Epidermal melanocyte (primary cell): ENCODE data around the gene FAM131C.
A peak's percentile ranks its signal among the peaks of the same experiment; 100 is the strongest.

ENCODE experiments used
- DNase-seq: peaks from one replicate; pipeline ENCODE4 v3.0.0; 2011; ENCODE audit warnings: low spot score; ENCODE audit not compliant: insufficient read length

Gene FAM131C

DNA sequence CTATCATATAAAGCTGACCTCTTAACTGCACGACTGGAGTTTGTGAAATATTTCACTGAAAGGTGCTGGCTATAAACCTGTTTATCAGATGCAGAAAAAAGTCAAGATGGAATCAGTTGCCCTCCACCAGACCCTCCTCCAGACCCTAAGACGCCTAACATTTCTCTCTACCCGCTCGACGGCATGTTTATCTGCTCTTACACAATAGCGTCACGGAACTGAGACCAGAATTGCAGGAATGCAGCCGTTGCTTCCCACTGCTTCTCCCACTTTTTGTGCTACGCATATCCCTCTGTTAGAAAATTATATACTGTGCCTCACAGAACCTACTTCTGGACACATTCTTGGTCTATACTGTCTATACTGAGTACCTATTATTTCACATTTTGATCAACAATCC, 28.2 kb upstream of the FAM131C start:
- DNase-seq, result peak; percentile 9

DNA sequence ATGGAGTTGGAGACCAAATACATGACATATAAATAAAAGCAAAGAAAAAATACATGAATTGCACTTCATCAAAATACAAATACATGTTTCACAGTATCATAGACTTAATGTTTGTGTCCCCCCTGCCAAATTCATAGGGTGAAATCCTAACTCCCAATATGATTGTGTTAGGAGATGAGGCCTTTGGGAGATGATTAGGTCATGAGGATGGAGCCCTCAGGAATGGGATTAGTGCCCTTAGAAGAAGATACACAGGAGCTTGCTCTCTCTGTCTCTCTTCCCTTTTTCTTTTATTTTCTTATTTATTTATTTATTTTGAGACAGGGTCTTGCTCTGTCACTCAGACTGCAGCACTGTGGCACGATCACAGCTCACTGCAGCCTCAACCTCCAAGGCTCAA, 26.0 kb upstream of the FAM131C start:
- DNase-seq, result no peak

DNA sequence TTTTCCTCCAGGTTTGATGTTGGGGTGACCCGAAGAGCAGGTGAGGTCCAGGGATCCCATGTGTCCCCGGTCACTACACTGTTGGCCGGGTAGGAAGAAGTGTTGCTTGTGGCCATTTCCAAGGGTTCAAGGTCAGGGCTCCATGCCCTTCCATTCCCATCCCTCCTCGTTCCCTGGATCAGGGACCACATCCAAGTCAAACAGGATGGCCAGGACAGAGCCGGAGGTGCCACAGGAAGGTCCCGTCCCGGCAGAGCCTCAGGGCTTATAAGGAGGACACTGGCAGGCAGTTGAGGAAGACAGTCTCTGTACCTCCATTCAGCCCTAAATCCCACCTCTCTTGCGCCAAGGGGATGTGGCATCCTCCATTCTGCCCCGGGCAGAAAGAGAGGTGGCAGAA, 22.0 kb upstream of the FAM131C start:
- peak; percentile 13 for DNase-seq

DNA sequence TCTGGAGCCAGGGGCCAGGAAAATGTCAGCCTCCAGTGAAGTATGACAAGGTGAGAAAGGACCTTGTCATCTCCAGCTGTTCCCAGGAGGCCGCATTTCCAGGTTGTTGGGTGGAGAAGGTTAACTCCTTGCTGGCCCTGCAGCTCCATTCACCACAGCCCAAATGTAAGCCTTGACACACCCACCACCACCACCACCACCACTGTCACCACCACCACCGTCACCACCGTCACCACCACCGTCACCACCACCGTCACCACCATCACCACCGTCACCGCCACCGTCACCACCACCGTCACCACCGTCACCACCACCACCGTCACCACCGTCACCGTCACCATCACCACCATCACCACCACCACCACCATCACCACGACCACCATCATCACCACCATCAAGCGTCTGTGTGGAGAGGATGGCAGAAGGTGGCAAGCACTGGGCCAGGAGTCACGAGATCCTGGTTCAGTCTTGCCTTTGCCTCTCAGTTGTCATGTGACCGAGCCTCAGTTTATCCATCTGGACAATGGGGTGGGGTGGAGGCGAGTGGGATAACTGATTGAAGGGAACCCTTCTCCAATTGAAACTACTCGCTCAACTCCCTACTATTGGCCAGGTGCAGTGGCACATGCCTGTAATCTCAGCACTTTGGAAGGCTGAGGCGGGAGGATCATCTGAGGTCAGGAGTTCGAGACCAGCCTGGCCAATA, 21.2 kb upstream of the FAM131C start:
- no peak for DNase-seq

DNA sequence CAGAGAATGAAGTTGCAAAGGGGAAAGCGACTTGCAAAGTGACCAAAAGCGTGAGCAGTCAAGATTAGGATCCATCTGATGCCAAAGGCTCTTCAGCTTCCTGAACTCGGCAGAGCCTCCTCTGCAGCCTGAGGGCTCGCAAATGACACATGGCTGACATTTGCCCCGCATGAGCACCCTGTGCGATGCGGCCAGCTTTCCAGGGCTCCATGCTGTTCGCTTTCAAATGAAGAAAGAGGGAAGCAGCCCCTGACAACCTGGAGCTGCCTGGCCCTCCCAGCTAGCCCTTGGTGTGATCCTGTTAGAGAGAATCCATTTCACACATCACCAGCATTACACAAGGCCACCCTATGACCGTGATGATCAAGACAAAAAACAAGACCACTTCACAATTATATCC, 20.2 kb upstream of the FAM131C start:
- peak; percentile 14 for DNase-seq

DNA sequence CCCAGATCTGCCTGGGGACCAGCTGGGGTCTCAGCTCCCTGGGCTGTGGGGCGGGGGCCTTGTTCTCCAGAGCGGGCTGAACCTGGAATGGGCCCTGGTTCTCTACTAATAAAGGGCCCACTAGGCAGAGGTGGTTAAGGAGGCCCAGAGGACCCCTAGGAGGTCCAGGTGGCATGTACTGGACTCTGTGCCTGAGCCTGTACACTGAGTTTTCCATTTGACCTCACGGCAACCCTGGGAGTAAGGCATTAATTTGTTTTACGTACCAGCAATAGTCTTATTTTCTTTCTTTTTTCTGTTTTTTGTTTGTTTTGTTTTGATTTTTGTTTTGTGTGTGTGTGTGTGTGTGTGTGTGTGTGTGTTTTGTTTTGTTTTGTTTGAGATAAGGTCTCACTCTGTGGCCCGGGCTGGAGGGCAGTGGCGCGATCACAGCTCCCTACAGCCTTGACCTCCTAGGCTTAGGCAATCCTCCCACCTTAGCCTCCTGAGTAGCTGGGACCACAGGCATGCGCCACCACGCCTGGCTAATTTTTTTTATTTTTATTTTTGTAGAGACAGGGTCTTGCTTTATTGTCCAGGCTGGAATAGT, 19.6 kb upstream of the FAM131C start:
- peak; percentile 7 for DNase-seq

DNA sequence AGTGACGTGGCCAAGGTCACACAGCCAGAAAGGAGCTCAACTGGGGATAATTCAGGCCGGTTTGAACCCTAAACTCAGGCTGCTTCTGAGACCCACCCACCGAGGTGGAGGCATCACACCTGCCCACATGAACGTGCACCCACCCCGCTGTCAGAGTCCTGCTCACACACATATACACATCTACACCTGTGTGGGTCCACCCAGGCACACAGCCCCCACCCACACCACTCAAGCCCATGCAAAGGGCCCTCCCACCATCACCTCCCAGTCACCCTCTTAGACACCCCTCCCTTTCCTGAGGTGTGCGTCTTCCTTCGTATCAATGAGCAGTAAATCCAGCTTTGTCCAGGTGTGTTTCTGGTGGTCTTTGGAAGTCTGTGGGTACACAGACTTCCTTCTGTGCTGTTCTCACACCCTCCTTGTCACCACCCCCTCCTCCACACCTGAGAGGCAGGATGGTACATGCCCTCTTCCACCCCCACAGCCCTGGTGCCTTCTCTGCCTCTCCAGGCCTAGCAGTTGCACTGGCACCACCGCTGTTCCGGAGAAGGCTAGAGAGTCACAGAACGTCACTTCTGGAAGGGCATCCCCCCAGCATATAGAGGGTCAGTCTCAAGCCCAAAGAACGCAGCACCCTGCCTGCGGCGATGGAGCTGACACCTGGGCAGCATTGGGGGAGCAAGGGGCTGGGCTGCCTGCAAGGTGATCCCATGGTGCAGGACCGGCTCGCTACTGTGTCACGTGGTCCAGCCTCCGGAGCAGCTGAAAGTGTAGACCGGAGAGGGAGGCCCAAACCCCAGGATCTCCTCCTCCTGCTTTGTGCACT, 18.9 kb upstream of the FAM131C start:
- peak; percentile 13 for DNase-seq

DNA sequence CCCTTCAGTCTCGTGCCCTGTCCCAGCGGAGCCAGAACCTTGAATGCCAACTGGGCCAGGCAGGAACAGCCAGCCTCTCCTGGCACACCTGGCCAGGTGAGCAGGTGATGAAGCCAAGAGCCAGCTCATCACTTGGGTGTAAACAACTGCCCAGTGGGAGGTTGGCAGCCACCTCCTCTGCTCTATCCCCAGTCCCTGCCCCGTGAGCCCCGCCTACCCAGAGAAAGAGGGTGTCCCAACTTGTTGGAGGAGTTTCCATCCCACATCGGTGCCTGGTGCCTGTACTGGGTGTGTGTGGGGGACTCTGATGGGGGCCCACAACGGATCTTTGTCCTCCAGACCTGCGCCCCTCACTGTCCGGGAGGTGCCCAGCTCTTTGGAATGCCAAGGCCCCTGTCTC, 17.8 kb upstream of the FAM131C start:
- DNase-seq, result peak; percentile 4

DNA sequence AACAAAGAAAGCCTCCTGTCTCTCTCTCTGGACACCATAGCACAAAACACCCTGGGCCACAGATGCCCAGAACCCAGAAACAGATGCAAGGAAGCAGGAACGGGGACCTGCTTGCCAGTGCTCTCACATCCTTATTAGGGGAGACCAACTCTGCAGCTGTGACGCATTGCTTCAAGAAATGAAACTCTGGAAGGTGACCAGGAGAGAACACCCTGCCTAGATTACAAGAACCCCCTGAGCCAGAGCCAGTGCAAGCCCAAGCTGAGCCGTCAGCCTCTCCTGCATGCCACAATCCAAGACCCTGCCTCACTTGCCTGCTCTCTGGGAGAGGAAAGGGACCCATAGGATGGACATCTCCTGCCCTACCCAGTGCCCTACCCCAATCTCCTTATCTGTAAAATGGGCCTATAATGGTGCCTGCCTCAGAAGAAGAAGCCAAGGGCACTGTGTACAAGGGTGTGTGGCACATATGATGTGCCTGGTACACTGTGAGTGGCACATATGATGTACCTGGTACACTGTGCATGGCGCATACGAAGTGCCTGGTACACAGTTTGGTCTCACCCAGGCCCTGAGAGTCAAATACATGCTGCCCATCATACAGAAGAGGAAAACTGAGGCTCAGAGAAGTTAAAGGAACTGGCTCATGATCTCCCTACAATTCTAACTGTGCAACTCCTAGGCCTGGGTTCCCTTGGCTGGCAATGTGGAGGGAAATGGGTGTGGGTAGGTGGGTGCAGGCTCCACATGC, 16.8 kb upstream of the FAM131C start:
- peak; percentile 12 for DNase-seq

DNA sequence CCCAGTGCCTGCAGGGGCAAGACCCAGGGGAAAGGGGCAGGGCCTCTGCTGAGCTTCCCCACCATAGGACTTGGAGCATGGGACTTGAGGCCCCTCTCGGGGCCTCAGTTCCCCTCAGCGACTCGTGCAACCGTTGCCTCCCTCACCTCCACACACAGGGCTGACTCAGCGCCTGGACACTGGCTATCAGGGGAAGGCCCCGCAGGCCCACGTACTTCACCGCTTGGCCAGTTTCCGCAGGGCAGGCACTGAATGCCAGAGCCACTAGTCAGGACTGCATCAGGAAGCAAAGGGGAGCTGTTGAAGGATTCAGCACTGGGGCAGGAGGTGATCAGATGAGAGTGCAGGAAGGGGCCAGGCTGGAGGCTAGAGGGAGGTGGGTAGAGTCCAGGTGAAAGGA, 15.5 kb upstream of the FAM131C start:
- DNase-seq, result peak; percentile 22

DNA sequence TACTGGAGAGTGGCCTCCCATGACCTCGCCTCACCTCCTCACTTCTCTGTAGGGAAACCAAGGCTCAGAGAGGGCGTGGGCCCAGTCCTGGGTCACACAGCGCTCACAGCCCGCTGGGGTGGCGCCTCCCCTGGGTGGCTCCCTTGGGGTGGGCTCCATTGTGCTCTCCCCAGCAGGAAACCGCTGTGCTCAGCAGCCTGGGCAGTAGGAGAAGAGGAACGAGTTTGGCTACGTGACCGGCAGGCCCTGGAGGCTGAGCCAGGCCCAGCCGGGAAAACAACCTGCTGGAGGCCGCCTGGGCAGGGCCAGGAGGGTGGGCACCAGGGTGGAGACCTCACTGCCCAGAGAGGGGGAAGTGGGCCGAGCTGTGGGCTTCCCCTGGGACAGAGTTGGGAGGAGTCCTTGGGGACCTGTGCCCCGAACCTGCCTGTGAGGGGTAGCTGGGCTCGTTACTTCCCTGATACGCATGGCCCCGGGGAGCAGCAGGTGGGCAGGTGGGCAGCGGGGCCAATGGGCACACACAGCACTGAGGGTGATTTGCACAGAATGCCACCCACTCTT, 15.0 kb upstream of the FAM131C start:
- DNase-seq, result no peak

DNA sequence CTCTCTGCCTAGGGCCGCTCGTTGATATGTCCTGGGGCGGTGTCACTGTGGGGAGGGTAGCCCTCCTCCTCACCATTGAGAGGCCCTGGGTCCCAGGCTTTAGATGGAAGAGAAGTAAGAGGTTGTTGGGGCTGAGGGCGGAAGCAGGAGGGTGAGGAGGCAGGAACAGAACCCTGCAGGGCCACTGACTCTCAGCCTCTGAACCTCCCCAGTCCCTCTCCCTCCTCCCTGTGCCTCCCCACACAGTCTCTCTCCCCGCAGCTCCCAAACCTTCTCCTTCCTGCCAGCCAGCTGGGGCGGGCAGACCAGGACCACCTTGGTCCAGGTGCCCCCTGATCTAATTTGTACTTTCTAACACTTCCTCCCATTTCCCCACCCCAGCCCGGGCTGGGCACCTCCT, 14.3 kb upstream of the FAM131C start:
- no peak for DNase-seq

DNA sequence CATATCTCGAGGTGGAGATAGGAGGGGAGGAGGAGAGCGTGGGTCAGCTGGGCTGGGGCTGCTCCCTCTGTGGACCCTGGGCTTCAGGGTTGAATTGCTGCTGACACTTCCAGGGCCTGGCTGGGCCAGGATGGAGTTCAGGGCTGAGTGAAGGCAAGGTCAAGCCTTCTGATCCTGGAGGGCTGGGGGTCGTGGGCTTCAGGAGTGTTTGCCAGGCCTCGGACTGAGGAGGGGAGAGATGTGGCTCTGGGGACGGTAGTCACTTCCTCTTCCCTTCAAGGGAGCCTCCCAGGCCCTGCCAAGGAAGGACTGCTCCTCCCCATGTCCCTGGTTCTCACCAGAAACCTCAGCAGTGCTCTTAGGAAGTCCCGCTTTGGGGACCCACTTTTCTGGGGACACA, 12.1 kb upstream of the FAM131C start:
- no peak for DNase-seq

DNA sequence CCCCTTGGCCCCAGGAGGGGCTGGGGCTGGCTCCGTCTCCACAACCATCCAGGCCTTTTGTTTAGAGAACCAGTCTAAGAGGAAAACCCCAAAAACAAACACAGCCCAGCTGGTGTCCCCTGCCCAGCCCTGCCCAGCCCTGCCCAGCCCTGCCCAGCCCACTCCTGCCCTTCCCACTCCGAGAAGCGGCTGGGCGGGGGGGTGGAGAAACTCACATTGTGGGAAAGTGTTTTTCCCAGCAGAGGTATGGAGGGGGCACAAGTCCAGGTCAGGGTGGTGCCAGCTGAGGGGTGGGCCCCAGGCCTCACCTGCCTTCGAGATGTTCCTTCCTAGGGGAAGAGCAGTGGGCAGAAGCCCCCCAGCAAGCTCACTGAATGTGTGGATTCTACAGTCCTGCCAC, 10.0 kb upstream of the FAM131C start:
- no peak for DNase-seq

DNA sequence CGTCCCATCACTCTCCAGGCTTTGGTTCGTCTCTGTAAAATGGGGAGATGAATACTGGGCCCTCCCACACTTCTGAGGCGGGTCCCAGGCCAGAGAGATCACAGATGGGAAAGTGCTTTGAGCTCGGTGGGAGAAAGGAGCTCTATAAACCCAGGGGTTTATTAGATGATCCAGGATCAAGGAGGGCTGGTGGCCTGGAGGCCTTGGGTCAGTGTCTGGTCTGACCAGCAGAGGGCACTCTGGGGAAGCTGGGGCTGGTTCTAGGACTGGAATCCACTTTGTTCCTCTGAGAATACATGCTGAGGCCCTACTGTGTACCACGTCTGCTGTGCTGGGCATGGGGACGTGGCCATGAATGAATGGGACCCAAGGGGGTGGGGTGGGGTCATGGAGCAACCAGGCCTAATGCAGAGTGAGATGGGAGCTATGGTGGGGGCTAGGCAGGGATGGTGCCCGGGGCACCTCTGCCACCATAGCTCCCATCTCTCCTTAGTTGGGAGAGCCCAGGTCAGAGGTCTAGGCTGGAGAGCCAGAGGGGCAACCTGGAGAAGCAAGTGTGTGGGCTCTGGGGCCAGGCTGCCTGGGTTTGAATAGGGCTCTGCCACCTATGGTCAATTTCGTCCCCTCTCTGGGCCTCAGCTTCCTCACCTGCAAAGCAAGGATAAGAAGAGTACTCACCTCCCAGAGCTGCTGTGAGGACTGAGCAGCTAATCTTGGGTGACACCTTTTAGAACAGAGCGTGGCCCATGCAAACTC, 9.0 kb upstream of the FAM131C start:
- peak; percentile 77 for DNase-seq

DNA sequence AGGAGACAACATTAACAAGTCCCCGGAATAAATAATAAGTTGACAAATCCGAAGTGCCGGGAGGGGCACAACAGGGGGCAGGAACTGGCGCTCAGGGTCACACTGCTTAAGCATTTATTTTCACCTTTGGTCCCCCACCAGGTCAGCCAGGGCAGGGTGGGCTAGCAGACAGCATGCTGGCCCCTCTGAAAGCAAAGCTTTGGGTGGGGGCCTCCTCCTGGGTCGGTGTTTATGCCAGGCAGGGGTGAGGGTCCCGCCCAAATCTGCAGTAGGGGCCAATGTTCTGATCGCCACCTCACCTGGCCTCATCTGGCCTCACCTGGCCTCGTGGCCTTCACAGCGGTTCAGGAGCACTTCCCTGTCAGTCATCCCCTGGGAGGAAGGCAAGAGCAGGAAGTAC, 8.2 kb upstream of the FAM131C start:
- no peak for DNase-seq

DNA sequence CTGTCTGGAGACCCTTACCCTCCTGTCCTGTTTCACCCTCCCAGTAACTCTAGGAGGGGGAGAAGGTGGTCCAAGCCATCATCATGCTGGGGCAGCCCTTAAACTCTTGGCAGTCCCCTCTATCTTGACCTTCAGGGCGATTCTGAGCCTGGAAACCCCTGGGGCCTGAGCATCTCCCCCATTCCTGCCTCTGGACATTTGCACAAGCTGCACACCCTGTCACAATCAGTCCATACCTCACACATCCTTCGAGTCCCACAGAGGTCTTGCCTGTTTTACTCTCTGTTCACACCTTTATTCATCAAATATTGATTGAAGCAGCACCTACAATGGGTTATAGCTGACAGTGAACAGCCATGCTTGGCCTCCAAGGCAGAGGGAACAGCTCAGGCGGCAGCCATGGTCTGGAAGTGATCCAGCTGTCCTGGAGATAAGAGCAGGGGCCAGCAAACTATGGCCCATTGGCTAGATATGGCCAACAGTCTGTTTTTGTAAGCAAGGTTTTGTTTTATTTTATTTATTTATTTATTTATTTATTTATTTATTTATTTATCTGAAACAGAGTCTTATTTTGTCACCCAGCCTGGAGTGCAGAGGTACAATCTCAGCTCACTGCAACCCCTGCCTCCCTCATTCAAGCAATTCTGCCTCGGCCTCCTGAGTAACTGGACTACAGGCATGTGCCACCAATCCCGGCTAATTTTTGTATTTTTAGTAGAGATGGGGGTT, 7.1 kb upstream of the FAM131C start:
- DNase-seq, result no peak

DNA sequence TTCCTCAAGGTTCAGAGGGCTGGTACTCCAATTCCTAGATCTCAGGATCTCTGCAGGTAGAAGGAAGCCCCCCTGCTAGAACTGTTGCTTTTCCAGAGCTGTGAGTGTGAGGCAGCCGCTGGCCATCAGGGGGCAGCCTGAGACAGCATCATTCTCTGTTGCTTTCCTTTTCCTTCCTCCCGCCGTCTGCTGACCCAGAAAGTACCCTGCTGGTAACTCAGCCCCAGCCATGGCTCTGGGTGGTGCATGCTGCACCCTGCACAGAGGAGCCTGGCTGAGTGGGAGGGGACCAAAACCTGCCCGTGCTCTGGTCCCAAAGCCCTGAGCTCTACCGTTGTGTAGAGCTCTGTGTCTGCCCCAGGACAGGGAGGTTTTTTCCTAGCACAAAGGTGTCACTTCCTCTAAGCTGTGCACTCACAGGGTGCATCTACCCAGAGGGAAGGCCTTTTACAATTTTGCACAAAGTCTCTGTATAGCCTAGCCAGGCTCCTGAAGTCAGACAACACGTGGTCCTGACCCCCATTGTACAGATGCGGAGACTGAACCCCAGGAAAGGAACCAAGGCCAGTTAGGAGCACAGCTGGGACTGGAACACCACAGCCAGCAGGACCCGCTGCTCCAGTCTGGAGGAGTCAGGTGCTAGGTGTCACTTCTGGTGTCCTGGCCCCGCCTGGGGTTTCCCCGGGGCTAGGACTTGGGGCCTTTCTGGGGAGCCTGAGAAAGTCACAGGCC, 5.6 kb upstream of the FAM131C start:
- DNase-seq, result peak; percentile 74
